NT2/D1 (cell line): ENCODE results near the gene RSAD1.

Source experiments
- SUZ12 ChIP-seq: IDR thresholded peaks from 2 replicates; pipeline ENCODE4 v1.6.1; 2011; ENCODE audit not compliant: insufficient read length, insufficient read depth; ENCODE audit errors: extremely low read depth
- YY1 ChIP-seq: IDR thresholded peaks from 2 replicates; pipeline ENCODE4 v1.6.1; 2011; ENCODE audit not compliant: insufficient read length, insufficient read depth
- ZNF274 ChIP-seq: IDR thresholded peaks from 2 replicates; pipeline ENCODE4 v1.6.1; 2011; ENCODE audit warnings: mild to moderate bottlenecking, low read depth, low read length

GRCh38 chr17:50468304-50469207 lies 10.1 kb upstream of the RSAD1 start, which contains the start of gene CHAD:
- no peak for TF ChIP-seq ZNF274
- TF ChIP-seq YY1 = no peak
- no peak for TF ChIP-seq SUZ12
